Mesenchymal stem cell (in vitro differentiated cells and primary cell): Measurements from ENCODE around the gene EXOSC7.

Experiments
- DNase-seq: peaks from one replicate; pipeline ENCODE4 v3.0.0-alpha.2; 2013
- H2AFZ ChIP-seq: one replicate; pipeline ENCODE4 v1.6.1; 2013; ENCODE audit warnings: low read depth, mild to moderate bottlenecking, control low read depth, inconsistent platforms, low read length, moderate library complexity
- H2AK5ac ChIP-seq: 2 replicates; pipeline ENCODE4 v1.6.1; 2013; ENCODE audit warnings: low read length, moderate library complexity, mild to moderate bottlenecking, inconsistent platforms; ENCODE audit not compliant: severe bottlenecking
- H2BK120ac ChIP-seq: one replicate; pipeline ENCODE4 v1.6.1; 2013; ENCODE audit warnings: low read depth, mild to moderate bottlenecking, inconsistent platforms, low read length, moderate library complexity
- H2BK12ac ChIP-seq, 2 experiments: one replicate each; pipeline ENCODE4 v1.6.1; 2013; ENCODE audit warnings: inconsistent platforms in 2 of 2, low read length in 2 of 2, mild to moderate bottlenecking in 2 of 2, moderate library complexity in 2 of 2, control low read depth in 1 of 2
- H2BK15ac ChIP-seq: one replicate; pipeline ENCODE4 v1.6.1; 2013; ENCODE audit warnings: mild to moderate bottlenecking, low read depth, inconsistent platforms; ENCODE audit not compliant: poor library complexity, severe bottlenecking
- H2BK5ac ChIP-seq: 2 replicates; pipeline ENCODE4 v1.6.1; 2013; ENCODE audit warnings: low read depth, mild to moderate bottlenecking, low read length, control low read depth, inconsistent platforms; ENCODE audit not compliant: poor library complexity, severe bottlenecking
- H3K14ac ChIP-seq, 2 experiments: one replicate each; pipeline ENCODE4 v1.6.1; 2013; ENCODE audit warnings: inconsistent platforms in 2 of 2, low read length in 2 of 2, control low read depth in 1 of 2, mild to moderate bottlenecking in 1 of 2, moderate library complexity in 1 of 2
- H3K18ac ChIP-seq, 2 experiments: one replicate each; pipeline ENCODE4 v1.6.1; 2013; ENCODE audit warnings: inconsistent platforms in 2 of 2, low read length in 2 of 2, control low read depth in 1 of 2, low read depth in 1 of 2, mild to moderate bottlenecking in 1 of 2
- H3K23ac ChIP-seq, 2 experiments: one replicate each; pipeline ENCODE4 v1.6.1; 2013; ENCODE audit warnings: inconsistent platforms in 2 of 2, low read length in 2 of 2, mild to moderate bottlenecking in 2 of 2, moderate library complexity in 2 of 2, control low read depth in 1 of 2
- H3K27ac ChIP-seq: 2 replicates; pipeline ENCODE4 v1.5.1; 2013; ENCODE audit warnings: mild to moderate bottlenecking, moderate library complexity, low read length, control low read depth, inconsistent platforms; ENCODE audit not compliant: poor library complexity, severe bottlenecking
- H3K27me3 ChIP-seq, 2 experiments: 2 replicates each; pipeline versions ENCODE4 v1.6.1 to v1.7.0; 2013; ENCODE audit warnings: low read length in 2 of 2, mild to moderate bottlenecking in 2 of 2, moderate library complexity in 2 of 2, control low read depth in 1 of 2, inconsistent platforms in 1 of 2; ENCODE audit not compliant: control insufficient read depth in 1 of 2, insufficient read depth in 1 of 2
- H3K36me3 ChIP-seq, 2 experiments: 2 replicates each; pipeline versions ENCODE4 v1.6.1 to v1.7.0; 2013; ENCODE audit warnings: low read length in 2 of 2, control low read depth in 1 of 2, inconsistent platforms in 1 of 2, low read depth in 1 of 2, mild to moderate bottlenecking in 1 of 2; ENCODE audit not compliant: insufficient read depth in 2 of 2, control insufficient read depth in 1 of 2
- H3K4ac ChIP-seq, 2 experiments: one replicate each; pipeline ENCODE4 v1.6.1; 2013; ENCODE audit warnings: inconsistent platforms in 2 of 2, low read length in 2 of 2, mild to moderate bottlenecking in 2 of 2, moderate library complexity in 2 of 2, control low read depth in 1 of 2, low read depth in 1 of 2
- H3K4me1 ChIP-seq: 2 replicates; pipeline ENCODE4 v1.6.1; 2013; ENCODE audit warnings: low read depth, low read length, control low read depth; ENCODE audit not compliant: control insufficient read depth, insufficient read depth
- H3K4me2 ChIP-seq: 2 replicates; pipeline ENCODE4 v1.6.1; 2013; ENCODE audit warnings: low read length, mild to moderate bottlenecking, inconsistent platforms; ENCODE audit not compliant: poor library complexity, severe bottlenecking
- H3K4me3 ChIP-seq, 2 experiments: 2 replicates each; pipeline versions ENCODE4 v1.5.1 to v1.7.0; 2013; ENCODE audit warnings: low read length in 2 of 2, mild to moderate bottlenecking in 2 of 2, control low read depth in 1 of 2, low read depth in 1 of 2; ENCODE audit not compliant: insufficient read depth in 1 of 2
- H3K79me1 ChIP-seq: replicated peaks from 2 replicates; pipeline ENCODE4 v1.6.1; 2013; ENCODE audit warnings: mild to moderate bottlenecking, control low read depth, low read length, inconsistent platforms; ENCODE audit not compliant: poor library complexity, severe bottlenecking
- H3K9ac ChIP-seq: 2 replicates; pipeline ENCODE4 v1.7.0; 2013; ENCODE audit warnings: mild to moderate bottlenecking, low read length, moderate library complexity
- H3K9me3 ChIP-seq: 2 replicates; pipeline ENCODE4 v1.7.0; 2013; ENCODE audit warnings: mild to moderate bottlenecking, low read length; ENCODE audit not compliant: control insufficient read depth
- H4K8ac ChIP-seq: one replicate; pipeline ENCODE4 v1.6.1; 2013; ENCODE audit warnings: inconsistent platforms, mild to moderate bottlenecking, low read length, moderate library complexity
- H4K91ac ChIP-seq: one replicate; pipeline ENCODE4 v1.6.1; 2013; ENCODE audit warnings: mild to moderate bottlenecking, low read length, inconsistent platforms
- WGBS: methylation state at CpG from one replicate; pipeline ENCODE4 v1.1.7; 2013; ENCODE audit warnings: mixed read lengths; 5-methylcytosine and 5-hydroxymethylcytosine counted together

The EXOSC7 gene

DNA sequence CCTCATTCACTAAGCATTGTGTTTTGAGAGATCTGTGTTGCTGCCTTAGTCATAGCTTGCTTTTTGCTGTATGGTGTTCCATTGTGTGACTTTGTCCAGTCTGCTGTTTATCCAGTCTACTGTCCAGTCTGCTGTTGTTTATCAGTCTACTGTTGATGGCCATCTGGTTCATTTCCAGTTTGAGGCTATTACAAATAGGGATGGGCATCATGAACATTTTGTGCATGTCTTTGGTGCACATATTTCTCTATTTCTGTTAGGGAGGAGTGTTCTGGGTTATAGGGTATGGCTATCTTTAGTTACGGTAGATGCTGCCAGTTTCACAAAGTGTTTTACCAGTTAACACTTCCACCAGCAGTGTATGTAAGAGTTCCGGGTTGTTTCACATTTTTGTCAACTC lies 27.8 kb downstream of the EXOSC7 start:
- H3K18ac ChIP-seq: no peak overlapping the region
- no peak overlapping the region for H3K27ac ChIP-seq
- H3K4me1 ChIP-seq: peaks cover 9% of the 10 kb centered on the region
- H3K14ac ChIP-seq: no peak overlapping the region
- peaks cover 32 to 79% of the 10 kb centered on the region in 2 experiments for H3K36me3 ChIP-seq
- no peak overlapping the region for H2BK15ac ChIP-seq
- DNase-seq: peak; percentile 64
- H3K23ac ChIP-seq: no peak overlapping the region
- no peaks in the 10 kb centered on the region for H3K27me3 ChIP-seq
- no peak overlapping the region for H4K91ac ChIP-seq
- no peak overlapping the region for H4K8ac ChIP-seq
- H3K9ac ChIP-seq: no peak overlapping the region
- H2BK5ac ChIP-seq: no peak overlapping the region
- H2BK120ac ChIP-seq: no peak overlapping the region
- H3K9me3 ChIP-seq: peaks cover 5% of the 10 kb centered on the region
- H3K4me3 ChIP-seq: no peak overlapping the region
- no peak overlapping the region for H2AFZ ChIP-seq
- H3K79me1 ChIP-seq: peaks cover 16% of the 10 kb centered on the region
- H3K4me2 ChIP-seq: no peak overlapping the region
- no peak overlapping the region for H3K4ac ChIP-seq
- 92% methylated on average over 2 of the region's 2 CpGs for WGBS
- no peak overlapping the region for H2AK5ac ChIP-seq
- no peak overlapping the region for H2BK12ac ChIP-seq

DNA sequence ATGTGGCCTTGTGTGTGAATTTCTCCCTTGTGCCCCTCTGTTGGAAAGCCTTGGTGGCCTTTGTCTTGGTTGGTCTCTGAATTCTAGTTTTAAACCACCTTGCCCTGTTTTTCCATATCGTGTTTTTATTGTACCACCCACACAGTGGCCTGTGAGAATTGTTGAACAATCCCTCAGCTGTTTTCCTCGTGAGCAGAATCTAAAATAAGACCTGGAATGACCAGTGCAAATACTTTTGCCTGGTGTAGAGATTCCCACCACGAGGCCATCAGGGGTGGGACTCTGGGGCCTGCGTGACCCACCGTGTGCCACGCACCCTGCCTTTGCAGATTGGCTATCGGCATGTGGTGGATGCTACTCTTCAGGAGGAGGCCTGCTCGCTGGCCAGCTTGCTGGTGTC lies 31.0 kb downstream of the EXOSC7 start:
- H3K79me1 ChIP-seq: peaks cover 11% of the 10 kb centered on the region
- no peak overlapping the region for H2BK5ac ChIP-seq
- peaks cover 5% of the 10 kb centered on the region for H3K9me3 ChIP-seq
- no peak overlapping the region for H3K4me3 ChIP-seq
- H2BK12ac ChIP-seq: no peak overlapping the region
- H3K36me3 ChIP-seq: peaks cover 28 to 57% of the 10 kb centered on the region in 2 experiments
- H2AK5ac ChIP-seq: no peak overlapping the region
- no peak overlapping the region for H3K9ac ChIP-seq
- 97% methylated on average over 8 of the region's 8 CpGs for WGBS
- peak overlapping the region in 1 of 2 experiments; percentile 17 for H3K4ac ChIP-seq
- peaks cover 16% of the 10 kb centered on the region for H3K4me1 ChIP-seq
- H3K27me3 ChIP-seq: no peaks in the 10 kb centered on the region
- H2BK120ac ChIP-seq: no peak overlapping the region
- H4K91ac ChIP-seq: no peak overlapping the region
- H2AFZ ChIP-seq: no peak overlapping the region
- DNase-seq: no peak
- no peak overlapping the region for H3K18ac ChIP-seq
- H3K23ac ChIP-seq: no peak overlapping the region
- no peak overlapping the region for H2BK15ac ChIP-seq
- H3K27ac ChIP-seq: no peak overlapping the region
- no peak overlapping the region for H3K4me2 ChIP-seq
- H3K14ac ChIP-seq: no peak overlapping the region
- no peak overlapping the region for H4K8ac ChIP-seq

DNA sequence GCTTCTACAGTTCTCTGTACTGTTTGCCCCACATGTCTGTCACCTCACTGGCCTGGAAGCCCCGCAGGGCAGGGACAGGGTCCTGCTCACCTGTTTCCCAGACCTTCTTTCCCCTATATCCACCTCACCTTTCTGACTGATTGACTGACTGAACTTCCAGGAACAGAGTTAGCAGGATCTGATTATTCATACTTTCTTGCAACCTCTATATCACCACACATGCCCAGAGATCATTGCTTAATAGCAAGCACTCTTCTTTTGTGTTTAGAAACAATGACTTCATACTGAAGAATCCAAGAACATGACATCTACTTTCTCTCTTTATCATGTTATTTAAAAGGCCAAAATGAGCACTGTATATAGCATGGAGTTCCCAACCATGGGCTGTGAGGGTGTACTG lies 32.1 kb downstream of the EXOSC7 start:
- WGBS: 100% methylated on average over 1 of the region's 1 CpG

GRCh38 chr3:45009868-45010267 lies 33.8 kb downstream of the EXOSC7 start:
- Histone ChIP-seq H3K9ac (no peak overlapping the region), H2BK12ac (no peak overlapping the region), H2BK120ac (no peak overlapping the region), H3K4ac (no peak overlapping the region), H3K4me3 (no peak overlapping the region), H3K4me2 (no peak overlapping the region), H2BK15ac (no peak overlapping the region), H4K91ac (no peak overlapping the region), H3K27me3 (no peaks in the 10 kb centered on the region), H3K79me1 (peaks cover 10% of the 10 kb centered on the region), H3K18ac (no peak overlapping the region), H3K36me3 (peaks cover 25 to 50% of the 10 kb centered on the region in 2 experiments), H3K9me3 (peaks cover 2% of the 10 kb centered on the region), H3K27ac (peak overlapping the region; percentile 99), H3K14ac (no peak overlapping the region), H4K8ac (no peak overlapping the region), H3K4me1 (peaks cover 21% of the 10 kb centered on the region), H2AFZ (no peak overlapping the region), H3K23ac (no peak overlapping the region), H2BK5ac (no peak overlapping the region), H2AK5ac (peak overlapping the region; percentile 80)
- 100% methylated on average over 1 of the region's 1 CpG for WGBS
- DNase-seq: no peak

More for the DNA sequence above, 32.1 kb downstream of the EXOSC7 start:
- no peak overlapping the region for H4K8ac ChIP-seq
- no peak overlapping the region for H4K91ac ChIP-seq
- no peak overlapping the region for H2BK120ac ChIP-seq
- peak; percentile 35 for DNase-seq
- no peak overlapping the region for H3K4ac ChIP-seq
- no peak overlapping the region for H2AFZ ChIP-seq
- H3K18ac ChIP-seq: no peak overlapping the region
- no peak overlapping the region for H3K4me2 ChIP-seq
- peak overlapping the region in 1 of 2 experiments; percentile 10 for H3K4me3 ChIP-seq
- peak overlapping the region; percentile 49 for H3K9ac ChIP-seq
- peaks cover 5% of the 10 kb centered on the region for H3K9me3 ChIP-seq
- H3K79me1 ChIP-seq: peaks cover 11% of the 10 kb centered on the region
- no peak overlapping the region for H2BK15ac ChIP-seq
- H3K36me3 ChIP-seq: peaks cover 24 to 53% of the 10 kb centered on the region in 2 experiments
- H2AK5ac ChIP-seq: peak overlapping the region; percentile 67
- peaks cover 19% of the 10 kb centered on the region for H3K4me1 ChIP-seq
- peak overlapping the region in 1 of 2 experiments; percentile 12 for H2BK12ac ChIP-seq
- H3K27me3 ChIP-seq: no peaks in the 10 kb centered on the region
- no peak overlapping the region for H3K23ac ChIP-seq
- peak overlapping the region; percentile 38 for H3K27ac ChIP-seq
- no peak overlapping the region for H3K14ac ChIP-seq
- no peak overlapping the region for H2BK5ac ChIP-seq
